ENCODE results near the gene DLX4.

DNA sequence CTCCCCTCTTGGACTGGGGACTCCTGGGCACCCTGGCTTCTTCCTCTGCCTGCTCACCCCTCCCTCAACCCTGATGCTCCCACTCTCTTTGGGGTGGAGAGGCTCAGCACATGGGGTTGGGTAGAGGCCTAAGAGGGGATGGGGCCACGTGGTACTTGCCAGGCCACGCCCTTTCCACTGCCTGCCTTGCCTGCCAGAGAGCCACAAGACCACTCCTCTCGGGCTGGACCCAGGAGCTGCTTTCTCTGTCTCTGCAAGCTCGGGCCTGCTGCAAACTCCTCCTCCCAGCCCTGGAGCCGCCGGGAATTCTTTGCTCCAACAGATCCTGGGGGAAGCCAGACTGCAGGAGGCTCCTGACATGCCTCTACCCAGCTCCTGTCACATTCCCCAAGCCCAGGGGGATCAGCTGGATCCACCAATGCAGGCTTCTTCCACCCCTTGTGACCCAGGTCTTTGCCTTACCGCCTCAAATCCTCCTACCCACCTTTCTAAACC lies 11.8 kb downstream of the DLX4 start:
- no peak for TF ChIP-seq RELA (IDR thresholded peaks at IDR 0.05; ENCODE audit: borderline replicate concordance, partially characterized antibody)
- TF ChIP-seq CEBPB (IDR thresholded peaks at IDR 0.05; ENCODE audit: borderline replicate concordance in 1 of 2, low read depth in 2 of 2, low read length in 2 of 2): no peak
- TF ChIP-seq, protein P1, sequence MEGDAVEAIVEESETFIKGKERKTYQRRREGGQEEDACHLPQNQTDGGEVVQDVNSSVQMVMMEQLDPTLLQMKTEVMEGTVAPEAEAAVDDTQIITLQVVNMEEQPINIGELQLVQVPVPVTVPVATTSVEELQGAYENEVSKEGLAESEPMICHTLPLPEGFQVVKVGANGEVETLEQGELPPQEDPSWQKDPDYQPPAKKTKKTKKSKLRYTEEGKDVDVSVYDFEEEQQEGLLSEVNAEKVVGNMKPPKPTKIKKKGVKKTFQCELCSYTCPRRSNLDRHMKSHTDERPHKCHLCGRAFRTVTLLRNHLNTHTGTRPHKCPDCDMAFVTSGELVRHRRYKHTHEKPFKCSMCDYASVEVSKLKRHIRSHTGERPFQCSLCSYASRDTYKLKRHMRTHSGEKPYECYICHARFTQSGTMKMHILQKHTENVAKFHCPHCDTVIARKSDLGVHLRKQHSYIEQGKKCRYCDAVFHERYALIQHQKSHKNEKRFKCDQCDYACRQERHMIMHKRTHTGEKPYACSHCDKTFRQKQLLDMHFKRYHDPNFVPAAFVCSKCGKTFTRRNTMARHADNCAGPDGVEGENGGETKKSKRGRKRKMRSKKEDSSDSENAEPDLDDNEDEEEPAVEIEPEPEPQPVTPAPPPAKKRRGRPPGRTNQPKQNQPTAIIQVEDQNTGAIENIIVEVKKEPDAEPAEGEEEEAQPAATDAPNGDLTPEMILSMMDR (IDR thresholded peaks at IDR 0.05 in 2 of 3, conservative IDR thresholded peaks at IDR 0.05 in 1 of 3; ENCODE audit: control insufficient read depth in 2 of 3, extremely low read depth in 1 of 3, insufficient read depth in 1 of 3, low read depth in 3 of 3, low read length in 3 of 3): no peak
- no peak for TF ChIP-seq RBBP5 (conservative IDR thresholded peaks at IDR 0.05)
- TF ChIP-seq BCL11A (IDR thresholded peaks at IDR 0.05; ENCODE audit: low read depth, low read length): no peak
- no peak for TF ChIP-seq BCLAF1 (IDR thresholded peaks at IDR 0.05)
- no peak for TF ChIP-seq KDM1A (IDR thresholded peaks at IDR 0.05; ENCODE audit: borderline replicate concordance)
- no peak for TF ChIP-seq MXI1 (IDR thresholded peaks at IDR 0.05; ENCODE audit: low read depth, low read length)
- TF ChIP-seq POLR2AphosphoS5 (IDR thresholded peaks at IDR 0.05; ENCODE audit: low read length): no peak
- TF ChIP-seq MTA3 (IDR thresholded peaks at IDR 0.05; ENCODE audit: borderline replicate concordance, low read length): no peak
- no peak for TF ChIP-seq CBX5 (IDR thresholded peaks at IDR 0.05; ENCODE audit: low read depth)
- no peak for TF ChIP-seq EZH2 (IDR thresholded peaks at IDR 0.05; ENCODE audit: borderline replicate concordance, control insufficient read depth, low read depth, low read length)
- TF ChIP-seq HDAC6 (IDR thresholded peaks at IDR 0.05; ENCODE audit: unreplicated experiment): no peak
- no peak for TF ChIP-seq ZNF622 (IDR thresholded peaks at IDR 0.05)
